Lung (tissue), 12 donors: Measurements from ENCODE around the gene ASPSCR1. TPM values are rescaled to one million over a fixed set of nuclear protein-coding genes. Genes with fewer than 3 reads are reported as not detected.

ENCODE experiments used
- ATAC-seq: fragments of 200-7000 bp; cut with Tn5 transposase; one replicate; pipeline ENCODE4 v1.9.1; 2020; ENCODE audit warnings: moderate number of reproducible peaks; ENCODE audit not compliant: insufficient read depth, low FRiP score
- DNase-seq, 3 donors: peaks; one replicate each; pipeline ENCODE4 v3.0.0-alpha.2; 2013 to 2017
- H3K27ac ChIP-seq, 2 donors: one replicate each; pipeline ENCODE4 v1.5.1; 2013; ENCODE audit warnings: mild to moderate bottlenecking in 2 of 2, moderate library complexity in 2 of 2, control low read depth in 1 of 2, inconsistent platforms in 1 of 2, low read depth in 1 of 2, low read length in 1 of 2
- H3K27me3 ChIP-seq, 3 donors: one replicate each; pipeline ENCODE4 v1.5.1; 2013; ENCODE audit warnings: low read length in 2 of 3; ENCODE audit not compliant: control insufficient read depth in 3 of 3, insufficient read depth in 3 of 3
- H3K36me3 ChIP-seq, 4 donors: one replicate each; pipeline ENCODE4 v1.5.1; 2013; ENCODE audit warnings: low read length in 4 of 4, mild to moderate bottlenecking in 1 of 4, moderate library complexity in 1 of 4; ENCODE audit not compliant: control insufficient read depth in 4 of 4, insufficient read depth in 4 of 4
- H3K4me1 ChIP-seq, 5 donors: one replicate each; pipeline ENCODE4 v1.5.1; 2013; ENCODE audit warnings: low read length in 5 of 5, mild to moderate bottlenecking in 2 of 5, moderate library complexity in 1 of 5; ENCODE audit not compliant: control insufficient read depth in 5 of 5, insufficient read depth in 5 of 5
- H3K4me3 ChIP-seq: one replicate; pipeline ENCODE4 v1.5.1; 2013; ENCODE audit warnings: mild to moderate bottlenecking, control low read depth, moderate library complexity
- H3K9ac ChIP-seq, 2 donors: one replicate each; pipeline ENCODE4 v1.5.1; 2013; ENCODE audit warnings: low read length in 2 of 2, control low read depth in 1 of 2; ENCODE audit not compliant: insufficient read depth in 1 of 2
- H3K9me3 ChIP-seq, 4 donors: one replicate each; pipeline ENCODE4 v1.5.1; 2013; ENCODE audit warnings: low read length in 3 of 4, mild to moderate bottlenecking in 1 of 4, moderate library complexity in 1 of 4; ENCODE audit not compliant: control insufficient read depth in 4 of 4, insufficient read depth in 3 of 4
- WGBS, 2 donors: extraction: QIAGEN DNeasy Blood & Tissue Kit; methylation state at CpG; one replicate each; pipeline ENCODE4 v1.1.7; 2013; 5-methylcytosine and 5-hydroxymethylcytosine counted together
- polyA plus RNA-seq, 2 donors: library from polyadenylated mRNA; stranded (reverse); fragments of 200-250 nt; gene quantifications; one replicate each; pipeline ENCODE4 v1.2.1, GENCODE V29; 2013
- total RNA-seq, 2 donors: library from RNA; depleted of rRNA in 1 of 2; stranded (reverse); fragments of >200 nt in 1 of 2; gene quantifications; one replicate each; pipeline ENCODE4 v1.2.1, GENCODE V29; 2014 to 2021
- TF ChIP-seq, protein P1 (sequence below): IDR thresholded peaks from 2 replicates; pipeline ENCODE4 v1.5.1; 2012; ENCODE audit warnings: mild to moderate bottlenecking; ENCODE audit errors: control extremely low read depth, extremely low read depth
- donor health status: control.
- donor health status: control.
- donor health status: Bipolar disorder and iron deficiency.
- donor health status: healthy.
- donor health status: DM: yes; HTN: yes; CAD: no.

The ASPSCR1 gene
- total and polyA plus RNA-seq, 4 donors, result 22.9 to 68.6 (median 42.4) TPM

DNA sequence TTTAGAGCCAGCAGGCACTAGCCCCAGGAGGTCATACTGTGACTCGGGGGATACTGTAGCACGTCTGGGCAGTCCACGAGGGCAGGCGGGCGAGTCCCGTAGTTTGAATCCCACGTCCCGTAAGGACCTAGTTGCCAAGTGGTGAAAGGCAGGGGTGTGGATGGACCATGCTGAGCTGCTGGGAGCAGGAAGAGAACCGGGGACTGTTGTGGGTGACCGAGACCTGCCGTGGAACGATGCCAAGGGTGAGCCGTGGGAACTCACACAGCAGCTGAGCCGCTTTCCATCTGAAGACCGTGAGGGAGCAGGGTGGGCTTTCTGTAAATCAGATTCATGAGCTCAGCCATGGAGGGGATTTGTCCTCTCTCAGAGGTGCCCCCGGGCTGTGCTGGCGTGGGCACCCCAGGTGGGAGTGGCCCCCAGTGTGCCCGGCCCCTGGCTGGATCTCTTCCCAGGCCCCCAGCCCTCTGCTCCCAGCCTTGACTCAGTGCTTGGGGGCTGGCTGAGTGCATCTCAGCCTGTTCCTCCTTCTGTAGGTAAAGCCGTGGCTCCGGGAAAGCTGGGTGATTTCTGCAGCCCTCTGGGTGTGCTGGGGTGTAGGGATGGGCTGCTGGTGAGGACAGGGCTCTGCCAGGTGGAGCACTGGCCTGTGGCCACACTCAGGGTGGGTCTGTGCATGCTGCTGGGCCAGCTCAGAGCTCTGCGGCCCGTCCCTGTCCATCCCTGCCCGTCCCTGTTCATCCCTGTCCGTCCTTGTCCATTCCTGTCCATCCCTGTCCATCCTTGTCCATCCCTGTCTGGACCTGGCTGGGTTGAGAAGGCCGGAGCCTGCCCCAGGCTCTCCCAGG, 13.6 kb downstream of the ASPSCR1 start:
- Histone ChIP-seq H3K4me1 (peaks cover 0 to 45% (median 22%) of the 10 kb centered on the region in 5 donors), H3K27me3 (no peaks in the 10 kb centered on the region), H3K27ac (peak overlapping the region; percentile 63), H3K4me3 (no peak overlapping the region), H3K9me3 (peaks cover 0 to 1% (median 0%) of the 10 kb centered on the region in 4 donors), H3K9ac (no peak overlapping the region), H3K36me3 (peaks cover 0 to 15% (median 5%) of the 10 kb centered on the region in 4 donors)
- no peak for ATAC-seq
- TF ChIP-seq, protein P1, sequence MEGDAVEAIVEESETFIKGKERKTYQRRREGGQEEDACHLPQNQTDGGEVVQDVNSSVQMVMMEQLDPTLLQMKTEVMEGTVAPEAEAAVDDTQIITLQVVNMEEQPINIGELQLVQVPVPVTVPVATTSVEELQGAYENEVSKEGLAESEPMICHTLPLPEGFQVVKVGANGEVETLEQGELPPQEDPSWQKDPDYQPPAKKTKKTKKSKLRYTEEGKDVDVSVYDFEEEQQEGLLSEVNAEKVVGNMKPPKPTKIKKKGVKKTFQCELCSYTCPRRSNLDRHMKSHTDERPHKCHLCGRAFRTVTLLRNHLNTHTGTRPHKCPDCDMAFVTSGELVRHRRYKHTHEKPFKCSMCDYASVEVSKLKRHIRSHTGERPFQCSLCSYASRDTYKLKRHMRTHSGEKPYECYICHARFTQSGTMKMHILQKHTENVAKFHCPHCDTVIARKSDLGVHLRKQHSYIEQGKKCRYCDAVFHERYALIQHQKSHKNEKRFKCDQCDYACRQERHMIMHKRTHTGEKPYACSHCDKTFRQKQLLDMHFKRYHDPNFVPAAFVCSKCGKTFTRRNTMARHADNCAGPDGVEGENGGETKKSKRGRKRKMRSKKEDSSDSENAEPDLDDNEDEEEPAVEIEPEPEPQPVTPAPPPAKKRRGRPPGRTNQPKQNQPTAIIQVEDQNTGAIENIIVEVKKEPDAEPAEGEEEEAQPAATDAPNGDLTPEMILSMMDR, result no peak
- no peak for DNase-seq
- WGBS, 2 donors, result 80 to 86% methylated on average over 24 to 25 of the region's 25 CpGs

DNA sequence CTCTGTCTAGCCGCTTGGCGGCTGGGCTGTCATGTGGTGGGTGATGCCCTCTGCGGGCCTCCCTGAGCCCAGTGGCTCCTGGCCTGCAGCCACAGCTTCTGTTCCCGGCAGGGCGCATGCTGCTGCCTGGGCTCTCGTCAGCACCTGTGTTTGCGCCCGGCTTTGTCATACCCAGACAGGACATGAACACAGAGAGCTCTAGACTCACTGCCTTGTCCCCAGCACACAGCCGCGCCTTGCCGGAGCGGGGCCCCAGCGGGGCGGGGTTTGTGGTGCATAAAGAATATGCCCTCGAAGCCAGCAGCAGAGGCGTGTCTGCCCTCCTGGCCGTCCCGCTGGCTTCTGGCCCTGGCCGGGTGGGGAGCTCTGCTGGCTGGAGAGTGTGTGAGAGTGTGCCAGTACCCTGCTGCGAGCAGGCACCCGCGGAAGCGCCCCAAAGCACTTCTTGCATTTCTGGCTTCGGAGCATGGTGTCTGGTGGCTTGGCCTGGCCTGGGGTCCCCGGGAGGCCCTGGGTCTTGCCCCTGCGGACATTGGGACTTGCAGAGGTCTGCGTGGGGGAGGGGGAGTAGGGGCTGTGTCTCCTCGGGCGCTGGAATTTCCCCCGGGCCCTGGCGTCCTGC, 14.4 kb downstream of the ASPSCR1 start:
- ATAC-seq (peak; percentile 86), DNase-seq (peak; percentile 77 to 84 (median 83))
- TF ChIP-seq, protein P1, result no peak
- no peaks in the 10 kb centered on the region for H3K27me3 ChIP-seq
- 52 to 73% methylated on average over 30 to 31 of the region's 31 CpGs for WGBS, 2 donors
- H3K27ac ChIP-seq, result peak overlapping the region; percentile 63
- H3K9ac ChIP-seq, result no peak overlapping the region
- no peak overlapping the region for H3K4me3 ChIP-seq
- H3K4me1 ChIP-seq, result peaks cover 0 to 45% (median 22%) of the 10 kb centered on the region in 5 donors
- no peaks in the 10 kb centered on the region for H3K9me3 ChIP-seq
- H3K36me3 ChIP-seq, result peaks cover 0 to 17% (median 4%) of the 10 kb centered on the region in 4 donors

DNA sequence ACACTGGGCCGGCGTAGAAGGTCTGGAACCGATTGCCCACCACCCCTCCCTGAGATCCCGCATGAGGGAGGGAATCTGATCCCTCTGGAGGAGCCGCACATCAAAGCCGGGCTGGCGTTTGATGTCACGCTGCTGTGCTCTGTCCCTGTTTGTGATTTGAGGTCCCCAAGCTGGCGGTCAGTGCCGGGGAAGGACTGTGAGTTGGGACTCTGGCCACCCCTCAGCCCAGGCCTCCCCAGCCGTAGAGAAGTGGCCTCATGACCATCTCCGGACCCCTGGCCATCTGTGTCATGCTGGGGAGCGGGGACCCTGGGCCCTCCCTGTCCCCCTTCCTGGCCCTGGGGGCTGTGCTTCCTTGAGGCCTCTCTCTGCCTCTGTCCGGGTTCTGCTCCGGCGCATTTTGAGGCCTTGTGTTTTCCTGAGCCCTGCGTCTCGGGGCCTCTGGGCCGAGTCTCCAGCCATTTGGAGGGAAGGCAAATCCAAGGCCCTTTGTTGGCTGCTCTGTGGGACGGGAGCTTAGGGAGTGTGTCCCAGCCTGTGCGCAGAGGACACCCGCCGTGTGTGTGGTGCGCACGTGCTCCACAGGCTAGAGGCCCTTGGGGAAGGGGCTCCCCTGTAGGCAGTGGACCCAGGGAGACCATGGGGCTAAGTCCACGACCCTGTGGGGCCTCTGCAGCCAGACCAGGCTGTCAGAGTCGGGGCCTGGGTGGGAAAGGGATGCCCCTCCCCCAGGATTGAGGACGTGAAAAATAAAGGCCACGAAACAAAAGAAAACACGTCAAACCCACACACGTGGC, 15.1 kb downstream of the ASPSCR1 start:
- Histone ChIP-seq H3K9me3 (no peaks in the 10 kb centered on the region), H3K4me3 (no peak overlapping the region), H3K9ac (peak overlapping the region in 1 of 2 donors; percentile 55), H3K36me3 (peaks cover 0 to 19% (median 4%) of the 10 kb centered on the region in 4 donors), H3K27ac (peak overlapping the region; percentile 48 to 63), H3K4me1 (peaks cover 0 to 45% (median 22%) of the 10 kb centered on the region in 5 donors), H3K27me3 (no peaks in the 10 kb centered on the region)
- DNase-seq (peak; percentile 83 to 88 (median 84)), ATAC-seq (no peak)
- TF ChIP-seq, protein P1, result no peak
- WGBS, 2 donors, result 75 to 87% methylated on average over 30 to 31 of the region's 31 CpGs
